ENCODE data around the gene TMEM117.
"Not testable (repeated sequence)": the region's sequence is repeated elsewhere in the genome, so short reads cannot be mapped to it uniquely, and the experiment has no call there.

The TMEM117 gene

GRCh38 chr12:44031472-44032185 lies 195.7 kb downstream of the TMEM117 start:
- DNase-seq: no peak

DNA sequence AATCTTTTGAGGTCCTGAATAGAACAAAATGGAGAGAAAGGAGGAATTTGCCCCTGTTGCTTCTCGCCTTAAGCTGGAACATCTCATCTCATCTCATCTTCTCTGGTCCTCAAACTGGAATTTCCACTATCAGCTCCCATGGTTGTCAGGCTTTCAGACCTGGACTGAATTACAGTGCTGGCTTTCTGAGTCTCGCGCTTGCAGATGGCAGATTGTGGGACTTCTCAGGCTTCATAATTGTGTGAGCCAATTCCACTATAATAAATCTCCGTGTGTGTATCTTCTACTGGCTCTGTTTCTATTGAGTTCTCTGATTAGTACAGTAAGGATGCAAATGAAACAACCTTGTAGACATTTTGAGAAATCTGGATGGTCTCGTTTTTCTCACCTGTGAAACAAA lies 199.0 kb downstream of the TMEM117 start:
- no peak for DNase-seq

DNA sequence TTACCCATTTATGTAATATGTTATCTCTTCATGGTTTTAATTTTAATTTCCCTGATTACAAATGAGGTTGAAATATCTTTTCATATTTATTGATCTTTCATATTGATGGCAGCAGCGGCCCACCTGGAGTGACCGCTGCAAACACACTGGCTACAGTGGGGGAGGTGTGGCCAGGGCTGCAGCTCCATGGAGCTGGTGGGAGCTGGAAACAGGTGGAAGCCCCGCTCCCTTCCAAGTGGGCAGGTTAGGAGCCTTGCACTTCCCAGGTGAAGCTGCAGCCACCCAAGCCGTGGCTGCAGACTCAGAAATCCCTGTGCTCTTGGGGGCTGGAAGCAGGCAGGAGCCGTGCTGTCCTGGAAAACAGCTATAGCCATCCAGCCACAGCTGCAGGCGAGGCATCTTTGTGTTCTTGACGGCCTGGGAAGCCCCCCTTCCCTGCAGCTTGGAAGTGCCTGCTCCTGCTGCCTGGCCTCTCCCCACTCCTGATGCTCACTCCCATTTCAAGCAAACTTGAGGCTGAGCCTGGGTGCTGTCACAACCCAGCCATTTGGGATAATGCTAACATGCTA lies 201.1 kb downstream of the TMEM117 start:
- no peak for DNase-seq

DNA sequence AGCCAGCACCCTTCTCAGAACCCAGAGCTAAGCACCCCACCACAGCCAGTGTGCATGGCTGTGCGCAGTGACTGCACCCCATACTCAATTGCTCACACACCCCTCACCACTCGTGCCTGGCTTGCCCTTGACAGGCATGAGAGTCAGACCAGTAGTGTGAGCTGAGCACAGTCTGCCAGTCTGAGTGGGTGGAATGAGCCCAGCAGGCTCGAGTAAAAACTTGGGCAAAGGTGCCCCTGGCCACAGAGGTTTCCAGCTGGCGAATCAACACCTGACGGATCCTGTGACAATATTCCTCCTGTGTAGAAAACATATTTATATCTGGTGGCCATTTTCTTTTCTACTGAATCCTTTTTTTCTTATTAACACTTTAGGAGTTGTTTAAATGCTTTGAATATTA lies 202.5 kb downstream of the TMEM117 start:
- no peak for DNase-seq

GRCh38 chr12:44044491-44044890 lies 208.6 kb downstream of the TMEM117 start:
- not testable (repeated sequence) for DNase-seq

- no peak for DNase-seq
Measured at GRCh38 chr12:44046732-44047417, 211.0 kb downstream of the TMEM117 start.

GRCh38 chr12:44052554-44052953 lies 216.7 kb downstream of the TMEM117 start:
- no peak for DNase-seq

DNA sequence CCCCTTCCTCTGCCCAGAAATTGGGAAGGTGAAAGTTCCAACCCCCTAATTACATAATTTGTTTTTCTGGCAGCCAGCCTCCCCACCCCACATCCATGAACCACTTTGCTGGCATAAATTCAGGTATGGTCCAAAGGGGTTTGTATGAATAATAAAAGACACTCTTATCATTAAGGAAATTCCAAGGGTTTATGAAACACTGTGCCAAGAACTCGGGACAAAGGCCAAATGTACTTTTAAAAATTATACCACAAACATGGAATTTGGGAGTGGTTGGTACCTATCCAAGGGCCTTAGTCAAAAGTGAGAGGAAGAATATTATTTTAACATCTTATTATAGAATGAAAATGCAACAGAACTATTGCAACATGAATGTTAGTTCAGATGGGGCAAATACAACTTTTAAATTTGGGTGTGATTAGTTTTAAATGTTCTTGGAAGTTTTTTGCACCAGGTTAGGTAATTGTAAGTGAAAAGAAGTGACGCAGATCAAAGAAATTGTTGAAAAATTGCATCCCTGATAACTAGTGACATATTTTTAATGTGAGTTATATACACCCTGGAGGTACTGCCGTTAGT lies 217.8 kb downstream of the TMEM117 start:
- DNase-seq: no peak

GRCh38 chr12:44054281-44054680 lies 218.4 kb downstream of the TMEM117 start:
- DNase-seq: no peak

DNA sequence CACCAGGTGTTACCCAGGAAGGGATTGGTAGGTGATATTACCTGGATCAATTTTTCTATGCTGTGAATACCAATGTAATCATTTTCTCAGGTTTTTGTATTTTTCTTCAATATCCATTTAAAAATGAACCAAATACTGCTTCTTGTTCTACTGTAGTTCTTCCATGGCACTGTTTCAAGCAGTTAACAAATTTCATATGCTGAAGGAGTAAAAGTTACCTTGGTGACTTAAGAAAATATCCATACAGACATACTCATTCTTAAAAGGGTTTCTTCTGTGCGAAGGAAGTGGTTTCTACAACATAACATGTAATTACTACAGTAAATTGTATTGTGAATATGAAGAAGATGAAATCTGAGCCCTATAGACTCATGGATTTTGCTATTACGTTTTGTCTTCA lies 222.5 kb downstream of the TMEM117 start:
- DNase-seq: no peak

GRCh38 chr12:44059476-44059875 lies 223.6 kb downstream of the TMEM117 start:
- no peak for DNase-seq

DNA sequence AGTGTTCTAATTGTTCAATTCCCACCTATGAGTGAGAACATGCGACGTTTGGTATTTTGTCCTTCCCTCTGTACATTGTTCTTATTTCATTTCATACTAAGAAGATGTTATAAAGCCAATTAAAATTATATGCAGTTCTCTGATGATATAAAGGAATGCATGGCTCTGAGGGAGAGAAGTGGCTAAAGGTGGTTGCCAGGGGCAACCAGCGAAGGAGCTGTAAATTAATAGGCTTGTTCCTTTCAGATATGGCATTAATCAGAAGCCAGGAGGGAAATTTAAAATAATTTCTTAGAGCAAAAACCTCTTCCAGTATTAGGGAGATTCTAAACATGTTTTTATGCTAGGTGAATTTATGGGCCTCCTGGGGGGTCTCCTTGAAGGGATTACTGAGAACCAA lies 227.8 kb downstream of the TMEM117 start:
- no peak for DNase-seq

GRCh38 chr12:44076871-44077270 lies 241.0 kb downstream of the TMEM117 start:
- no peak for DNase-seq

DNA sequence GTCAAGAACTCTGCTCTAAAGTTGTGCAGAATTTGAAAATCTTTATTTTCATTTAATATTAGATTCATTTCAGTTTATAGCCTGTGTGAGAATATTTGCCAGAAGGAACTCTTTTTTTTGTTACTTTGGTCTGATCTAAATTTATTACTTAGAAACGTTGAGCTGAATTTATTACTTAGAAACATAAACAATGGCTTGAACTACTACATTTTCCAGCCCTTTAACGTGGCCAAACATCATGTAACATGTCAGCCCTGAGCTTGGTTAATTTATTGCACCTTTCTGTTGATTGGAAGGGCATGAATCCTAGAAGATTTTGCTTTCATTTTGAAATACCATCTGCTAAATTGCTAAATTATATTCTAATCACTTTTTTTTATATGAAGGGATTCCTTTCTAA lies 241.4 kb downstream of the TMEM117 start:
- DNase-seq: no peak

- no peak for DNase-seq
Measured at GRCh38 chr12:44078273-44078672, 242.4 kb downstream of the TMEM117 start.

DNA sequence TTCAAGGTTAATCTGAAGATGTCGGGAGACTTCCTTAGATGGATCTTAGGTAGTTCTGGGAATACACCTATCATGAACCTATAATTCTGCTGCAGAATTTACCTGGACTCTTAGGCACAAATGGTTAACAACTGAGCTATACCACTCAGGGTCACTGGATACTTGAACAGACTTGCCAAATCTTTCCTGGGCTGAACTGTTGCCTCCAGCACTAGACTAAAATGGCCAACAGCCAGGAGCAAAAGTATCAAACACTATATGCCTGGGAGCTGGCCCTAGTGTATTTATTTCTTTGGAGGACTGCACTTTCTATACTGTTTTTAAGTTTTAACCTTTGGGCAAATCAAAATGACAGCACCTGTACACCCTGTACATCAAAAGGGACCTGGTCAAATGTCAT lies 252.8 kb downstream of the TMEM117 start:
- no peak for DNase-seq

DNA sequence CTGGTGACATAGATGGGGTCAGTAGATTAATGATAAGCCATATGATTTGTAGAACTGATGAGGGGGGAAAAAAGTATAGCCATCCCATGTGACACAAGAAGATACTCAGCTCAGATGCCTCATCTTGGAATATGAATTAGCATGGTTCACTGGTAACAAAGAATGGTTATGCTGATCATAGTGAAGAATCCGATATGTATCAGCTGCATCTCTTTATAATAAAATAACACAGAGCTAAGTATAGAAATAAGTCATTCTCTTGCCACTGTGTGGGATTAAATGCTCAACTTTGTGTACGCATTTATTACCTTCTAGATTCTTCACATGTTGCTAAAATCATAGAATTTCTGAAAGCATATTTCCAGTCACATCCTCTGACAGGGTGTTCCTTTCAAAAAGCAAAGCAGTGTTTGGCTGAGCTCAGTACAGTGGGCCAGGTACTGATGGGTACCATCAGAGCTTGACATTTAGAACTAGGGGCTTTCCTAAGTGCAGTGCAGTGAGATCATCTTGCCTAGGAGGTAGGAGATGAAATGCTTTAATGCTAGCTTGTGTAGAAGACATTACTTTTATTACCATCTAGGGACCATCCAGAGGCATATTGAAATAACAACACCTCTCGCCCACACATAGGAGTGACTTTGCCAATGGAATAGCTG lies 256.2 kb downstream of the TMEM117 start:
- no peak for DNase-seq

DNA sequence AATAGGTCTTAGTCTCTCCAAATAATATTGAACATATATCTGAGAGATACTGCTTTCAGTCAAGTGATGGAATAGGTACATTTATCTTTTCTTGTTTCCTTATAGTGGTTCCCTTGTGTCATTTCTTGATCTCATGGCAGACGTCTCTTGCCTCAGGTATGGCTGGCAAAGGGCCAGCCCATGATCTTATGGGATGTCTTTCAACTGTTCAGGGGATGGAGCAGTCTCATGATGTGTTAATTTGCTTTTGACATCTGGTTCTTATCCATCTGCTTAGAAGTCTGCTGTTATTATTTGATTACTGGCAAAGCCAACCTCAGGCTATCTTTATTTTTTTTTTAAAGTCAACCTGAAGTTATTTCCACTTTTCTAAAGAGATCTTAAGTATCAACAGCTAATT lies 262.9 kb downstream of the TMEM117 start:
- DNase-seq: no peak

DNA sequence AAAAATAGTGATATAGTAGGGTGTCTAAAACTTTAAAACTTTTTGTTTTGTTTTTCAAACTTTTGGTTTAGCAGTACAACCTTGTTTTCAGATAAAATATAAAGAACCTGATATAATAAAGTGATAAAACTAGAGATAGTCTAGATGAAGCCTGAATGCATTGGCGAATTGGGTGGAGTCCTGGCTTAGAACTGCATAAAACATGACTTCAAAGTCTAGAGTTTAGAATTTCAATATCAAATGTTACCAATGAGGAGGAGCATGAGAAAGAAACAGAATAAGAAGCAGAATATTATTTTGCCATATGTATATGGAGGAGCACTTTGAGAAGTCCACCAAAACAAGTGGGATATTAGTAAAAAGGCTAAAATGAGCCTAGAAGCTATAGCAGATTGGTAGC lies 263.6 kb downstream of the TMEM117 start:
- no peak for DNase-seq

GRCh38 chr12:44100264-44100663 lies 264.4 kb downstream of the TMEM117 start:
- DNase-seq: no peak

GRCh38 chr12:44101475-44101874 lies 265.6 kb downstream of the TMEM117 start:
- DNase-seq: no peak

- DNase-seq: no peak
Measured at GRCh38 chr12:44114906-44115305, 279.0 kb downstream of the TMEM117 start.

DNA sequence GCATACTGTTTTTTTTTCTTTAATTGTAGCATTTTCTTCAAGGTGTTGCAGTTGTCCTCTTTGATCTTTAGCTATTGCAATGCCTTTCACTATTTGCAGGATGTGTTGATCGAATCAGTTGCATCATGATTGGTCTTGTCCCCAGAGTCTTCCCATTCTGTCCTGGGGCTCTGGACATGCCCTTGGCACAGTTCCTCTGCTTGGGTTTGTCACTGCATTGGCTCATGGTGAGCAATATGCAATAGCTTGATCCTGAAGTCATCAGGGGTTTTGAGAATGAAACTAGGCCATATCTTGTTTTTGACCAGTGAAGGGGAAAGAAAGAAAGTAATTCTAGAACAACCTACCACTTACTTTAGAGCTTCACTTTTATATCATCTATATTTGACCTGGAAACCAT lies 281.5 kb downstream of the TMEM117 start:
- DNase-seq: no peak

- no peak for DNase-seq
Measured at GRCh38 chr12:44118946-44119345, 283.1 kb downstream of the TMEM117 start.

All from activated effector memory CD4-positive, alpha-beta T cell treated with Interleukin-2 at 50 U/mL for 16 hours (primary cell).